AG08395 (cell line): ENCODE results near the gene THSD7A.

Experiments used
- DNase-seq: peaks from one replicate; pipeline ENCODE4 v3.0.0; 2012; ENCODE audit warnings: mixed read lengths, low spot score

Gene THSD7A

GRCh38 chr7:11810043-11810625, 21.9 kb downstream of the THSD7A start:
- no peak for DNase-seq

GRCh38 chr7:11807000-11807399, 25.0 kb downstream of the THSD7A start:
- no peak for DNase-seq

GRCh38 chr7:11804621-11805020, 27.4 kb downstream of the THSD7A start:
- no peak for DNase-seq

GRCh38 chr7:11795231-11795630, 36.8 kb downstream of the THSD7A start:
- DNase-seq, result no peak

GRCh38 chr7:11792166-11792565, 39.8 kb downstream of the THSD7A start:
- DNase-seq, result no peak

- no peak for DNase-seq
Measured at GRCh38 chr7:11788568-11788967, 43.4 kb downstream of the THSD7A start.

- DNase-seq, result no peak
Measured at GRCh38 chr7:11787534-11787933, 44.5 kb downstream of the THSD7A start.

GRCh38 chr7:11786186-11786585, 45.8 kb downstream of the THSD7A start:
- DNase-seq, result no peak

- DNase-seq, result no peak
Measured at GRCh38 chr7:11784769-11785536, 47.0 kb downstream of the THSD7A start.

GRCh38 chr7:11779864-11780674, 51.9 kb downstream of the THSD7A start:
- no peak for DNase-seq

GRCh38 chr7:11776039-11776438, 56.0 kb downstream of the THSD7A start:
- DNase-seq, result no peak

- no peak for DNase-seq
Measured at GRCh38 chr7:11775401-11775800, 56.6 kb downstream of the THSD7A start.

GRCh38 chr7:11768263-11768662, 63.7 kb downstream of the THSD7A start:
- no peak for DNase-seq

- no peak for DNase-seq
Measured at GRCh38 chr7:11767148-11767547, 64.8 kb downstream of the THSD7A start.

- DNase-seq, result no peak
Measured at GRCh38 chr7:11760372-11760771, 71.6 kb downstream of the THSD7A start.

- DNase-seq, result no peak
Measured at GRCh38 chr7:11758627-11759111, 73.3 kb downstream of the THSD7A start.

GRCh38 chr7:11757153-11757552, 74.8 kb downstream of the THSD7A start:
- DNase-seq, result no peak

GRCh38 chr7:11754933-11755332, 77.1 kb downstream of the THSD7A start:
- no peak for DNase-seq

- no peak for DNase-seq
Measured at GRCh38 chr7:11754123-11754522, 77.9 kb downstream of the THSD7A start.

- DNase-seq, result no peak
Measured at GRCh38 chr7:11753433-11753832, 78.6 kb downstream of the THSD7A start.

GRCh38 chr7:11751807-11752389, 80.1 kb downstream of the THSD7A start:
- no peak for DNase-seq

GRCh38 chr7:11751315-11751714, 80.7 kb downstream of the THSD7A start:
- DNase-seq, result no peak
